Measurements from ENCODE around the gene KRTAP10-3. TPM values are rescaled to one million over a fixed set of nuclear protein-coding genes. Genes with fewer than 3 reads are reported as not detected.
A peak's percentile ranks its signal among the peaks of the same experiment; 100 is the strongest.

KRTAP10-3 gene
- total and polyA plus RNA-seq, 2 of the 13 experiments (the other 11 are each of a cell fraction or from before 2014, with no cell fraction given) = not detected

DNA sequence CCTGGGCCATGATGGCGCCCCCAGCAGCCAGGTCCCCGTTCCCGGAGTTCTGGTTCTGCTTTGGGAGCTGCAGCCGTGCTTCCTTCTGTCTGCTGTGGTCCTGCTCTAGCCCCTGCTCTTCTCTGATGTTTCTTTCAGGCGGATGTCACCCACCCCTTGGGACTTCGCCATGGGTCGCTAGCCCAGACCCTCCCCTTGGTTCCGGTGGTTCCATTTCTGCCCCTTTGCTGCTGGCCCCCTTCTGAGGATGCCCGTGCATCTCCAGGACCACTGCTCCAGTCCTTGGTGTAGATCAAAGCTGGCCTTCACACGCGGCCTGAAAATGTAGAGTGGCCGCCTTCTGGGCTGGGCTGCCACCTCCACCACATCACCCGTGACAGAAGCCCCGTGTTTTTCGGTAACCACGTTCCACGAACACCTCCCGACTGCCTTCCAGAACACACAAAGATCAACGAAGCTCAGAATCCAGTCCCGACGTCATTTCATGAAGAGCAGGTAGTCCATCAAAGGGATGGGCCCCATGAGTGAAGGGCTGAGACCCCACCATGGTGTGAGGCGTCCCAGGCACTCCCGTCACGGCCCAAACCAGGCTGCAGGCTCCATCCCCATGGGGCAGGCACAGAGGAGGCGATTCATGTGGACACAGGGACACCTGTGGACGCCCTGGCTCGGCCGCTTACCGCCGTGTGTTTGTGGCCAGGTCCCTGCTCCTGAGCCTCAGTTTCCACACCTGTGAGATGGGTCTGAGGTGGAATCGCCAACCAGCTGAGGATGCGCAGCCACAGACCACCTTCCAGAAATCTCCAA lies 43.0 kb downstream of the KRTAP10-3 start (continued):
- TF ChIP-seq ZBTB40 (IDR thresholded peaks at IDR 0.05) (no peak), ZBTB40 (CRISPR knock-in tag; IDR thresholded peaks at IDR 0.05) (no peak), TRIM22 (IDR thresholded peaks at IDR 0.05) (no peak), ZBTB43 (CRISPR knock-in tag; conservative IDR thresholded peaks at IDR 0.05) (no peak), PRMT3 (CRISPR knock-in tag; IDR thresholded peaks at IDR 0.05; ENCODE audit: borderline replicate concordance, low read depth) (no peak), SP4 (CRISPR knock-in tag; IDR thresholded peaks at IDR 0.05) (no peak), KLF9 (CRISPR knock-in tag; IDR thresholded peaks at IDR 0.05; ENCODE audit: low read depth) (no peak), GPN1 (CRISPR knock-in tag; IDR thresholded peaks at IDR 0.05; ENCODE audit: borderline replicate concordance) (no peak), ZBTB14 (CRISPR knock-in tag; IDR thresholded peaks at IDR 0.05) (no peak), FOXO4 (CRISPR knock-in tag; conservative IDR thresholded peaks at IDR 0.05) (no peak), ZNF430 (CRISPR knock-in tag; IDR thresholded peaks at IDR 0.05) (no peak), MTA1 (CRISPR knock-in tag; IDR thresholded peaks at IDR 0.05; ENCODE audit: borderline replicate concordance) (peak; percentile 22; the same call in 1 of the 2 replicates)
- TF ChIP-seq, protein P1, sequence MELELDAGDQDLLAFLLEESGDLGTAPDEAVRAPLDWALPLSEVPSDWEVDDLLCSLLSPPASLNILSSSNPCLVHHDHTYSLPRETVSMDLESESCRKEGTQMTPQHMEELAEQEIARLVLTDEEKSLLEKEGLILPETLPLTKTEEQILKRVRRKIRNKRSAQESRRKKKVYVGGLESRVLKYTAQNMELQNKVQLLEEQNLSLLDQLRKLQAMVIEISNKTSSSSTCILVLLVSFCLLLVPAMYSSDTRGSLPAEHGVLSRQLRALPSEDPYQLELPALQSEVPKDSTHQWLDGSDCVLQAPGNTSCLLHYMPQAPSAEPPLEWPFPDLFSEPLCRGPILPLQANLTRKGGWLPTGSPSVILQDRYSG (CRISPR knock-in tag; IDR thresholded peaks at IDR 0.05) = no peak
